Activated CD4-positive, alpha-beta T cell treated with anti-CD3 and anti-CD28 coated beads for 24 hours (primary cell): ENCODE data around the gene COL18A1.
"Not testable (repeated sequence)": the region's sequence is repeated elsewhere in the genome, so short reads cannot be mapped to it uniquely, and the experiment has no call there.

Source experiments
- DNase-seq, 2 donors: peaks; one replicate each; pipeline ENCODE4 v3.0.0-alpha.2; 2020; ENCODE audit warnings: low read depth in 2 of 2

The COL18A1 gene

GRCh38 chr21:45493401-45494001 is 88.5 kb downstream of the COL18A1 start:
- no peak for DNase-seq

GRCh38 chr21:45494135-45494850 is 89.3 kb downstream of the COL18A1 start:
- DNase-seq: no peak

- DNase-seq: no peak
These were observed 90.1 kb downstream of the COL18A1 start for GRCh38 chr21:45494851-45495680.

GRCh38 chr21:45496151-45496967 is 91.4 kb downstream of the COL18A1 start:
- DNase-seq: no peak

GRCh38 chr21:45496968-45497845 is 92.2 kb downstream of the COL18A1 start:
- DNase-seq: no peak

GRCh38 chr21:45497846-45498645 is 93.1 kb downstream of the COL18A1 start:
- no peak for DNase-seq

GRCh38 chr21:45498646-45499000 is 93.7 kb downstream of the COL18A1 start:
- DNase-seq: no peak

GRCh38 chr21:45499201-45499750 is 94.3 kb downstream of the COL18A1 start:
- DNase-seq: no peak

- no peak for DNase-seq
These were observed 95.1 kb downstream of the COL18A1 start for GRCh38 chr21:45499970-45500577.

- DNase-seq: not testable (repeated sequence)
These were observed 96.4 kb downstream of the COL18A1 start for GRCh38 chr21:45501081-45502005.

GRCh38 chr21:45502006-45502345 is 97.0 kb downstream of the COL18A1 start:
- no peak for DNase-seq

GRCh38 chr21:45502600-45502999 is 97.6 kb downstream of the COL18A1 start:
- no peak for DNase-seq

- DNase-seq: not testable (repeated sequence)
These were observed 98.3 kb downstream of the COL18A1 start for GRCh38 chr21:45503226-45503625.

GRCh38 chr21:45504021-45504515 is 99.1 kb downstream of the COL18A1 start:
- no peak for DNase-seq

- DNase-seq: no peak
These were observed 99.8 kb downstream of the COL18A1 start for GRCh38 chr21:45504516-45505415.

- no peak for DNase-seq
These were observed 100.6 kb downstream of the COL18A1 start for GRCh38 chr21:45505416-45506021.
